ENCODE results near the gene PXK.
A peak's percentile ranks its signal among the peaks of the same experiment; 100 is the strongest.

The PXK gene

DNA sequence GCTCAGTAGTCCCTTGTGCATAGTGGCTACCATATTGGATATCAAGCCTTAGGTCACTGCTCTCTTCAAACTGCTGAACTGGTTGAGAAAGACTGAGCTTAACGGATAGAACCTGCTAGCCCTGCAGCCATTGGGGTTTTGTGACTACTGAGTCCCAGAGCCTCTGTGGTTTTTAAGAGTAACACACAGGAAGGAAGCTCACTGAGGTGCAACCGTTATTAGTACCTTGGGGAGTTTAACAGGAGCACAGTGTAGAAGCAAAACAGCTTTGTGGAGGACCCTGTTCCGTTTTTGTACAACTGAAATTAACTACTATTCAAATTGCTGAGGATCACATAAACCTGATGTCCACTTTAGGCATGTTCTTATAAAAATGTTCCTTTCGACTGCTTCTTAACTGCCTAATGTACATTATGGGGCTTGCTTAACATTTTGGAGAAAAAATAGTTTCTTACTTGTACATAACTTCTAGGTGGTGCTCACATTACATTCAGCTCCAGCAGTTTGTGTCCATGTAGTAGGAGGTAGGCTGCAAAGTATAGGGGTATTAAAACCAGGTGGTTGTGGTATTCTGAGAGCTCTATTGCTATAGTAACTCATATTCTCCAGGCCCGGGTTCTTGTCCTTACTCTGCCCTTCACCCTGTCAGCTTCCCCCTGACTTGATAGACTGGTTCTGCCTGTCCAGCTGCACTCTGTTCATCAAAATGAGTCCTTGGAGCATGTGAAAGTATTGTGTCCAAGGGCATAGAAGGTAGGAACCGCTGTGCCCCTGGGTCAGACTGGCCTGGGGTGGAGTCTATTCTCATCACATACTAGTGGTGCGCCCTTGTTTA is 17.3 kb downstream of the PXK start:
- no peak for DNase-seq (ENCODE audit: low spot score)

DNA sequence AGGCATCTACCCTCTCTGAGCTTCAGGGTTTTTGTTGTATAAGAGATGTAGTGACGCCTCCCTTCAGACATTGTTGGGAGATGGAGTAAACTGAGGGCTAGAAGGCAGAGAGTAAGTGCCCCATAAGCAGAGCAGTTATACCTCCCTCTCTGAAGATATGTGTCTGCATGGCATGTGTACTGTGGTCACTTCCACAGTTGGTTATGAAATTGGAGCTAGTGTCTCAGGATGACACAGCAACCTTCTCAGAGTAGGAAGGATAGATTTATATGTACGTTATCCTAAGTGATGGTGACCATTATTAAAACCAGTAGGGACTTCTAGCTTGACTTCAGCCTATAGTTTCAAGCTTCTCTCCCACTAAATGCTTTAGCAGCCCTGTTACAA is 17.9 kb downstream of the PXK start:
- DNase-seq (ENCODE audit: low spot score), result no peak

DNA sequence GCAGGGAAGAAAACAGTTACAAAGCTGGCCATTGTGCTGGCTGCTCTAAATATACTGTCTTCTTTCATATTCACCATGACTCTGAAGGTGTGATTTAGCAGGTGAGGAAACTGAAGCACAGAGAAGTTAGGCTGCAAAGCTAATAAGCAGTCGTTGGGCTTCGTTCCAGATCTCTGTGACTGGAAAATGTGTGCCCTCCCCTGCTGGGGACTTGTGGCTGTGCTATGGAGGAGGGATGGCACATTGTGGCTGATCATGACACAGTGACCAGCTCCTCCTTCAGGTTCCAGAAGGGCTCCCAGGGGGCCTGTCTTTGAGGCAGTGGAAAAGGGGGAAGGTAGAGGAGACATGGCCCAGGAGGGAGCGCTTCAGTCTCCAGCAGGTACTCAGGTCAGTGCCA is 19.2 kb downstream of the PXK start:
- DNase-seq (ENCODE audit: low spot score), result no peak

DNA sequence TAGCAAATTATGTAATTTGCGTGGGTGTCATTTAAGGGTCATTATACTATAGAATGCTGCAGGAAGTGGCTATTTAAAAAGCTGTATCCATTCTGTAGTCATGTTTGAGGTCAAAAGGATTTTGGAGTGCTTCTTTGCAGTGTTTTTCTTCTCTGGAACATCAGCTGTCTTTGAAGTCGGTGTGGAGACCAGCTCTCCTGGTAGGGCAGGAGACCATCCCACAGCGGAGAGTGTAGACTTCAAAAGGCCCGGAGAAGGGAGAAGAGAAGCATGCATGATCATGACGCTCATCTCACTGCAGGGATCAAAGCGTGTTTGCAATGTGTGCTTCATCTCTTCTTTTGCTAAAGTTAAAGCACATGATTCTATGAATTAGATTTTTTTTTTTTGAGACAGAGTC is 19.9 kb downstream of the PXK start:
- no peak for DNase-seq (ENCODE audit: low spot score)

DNA sequence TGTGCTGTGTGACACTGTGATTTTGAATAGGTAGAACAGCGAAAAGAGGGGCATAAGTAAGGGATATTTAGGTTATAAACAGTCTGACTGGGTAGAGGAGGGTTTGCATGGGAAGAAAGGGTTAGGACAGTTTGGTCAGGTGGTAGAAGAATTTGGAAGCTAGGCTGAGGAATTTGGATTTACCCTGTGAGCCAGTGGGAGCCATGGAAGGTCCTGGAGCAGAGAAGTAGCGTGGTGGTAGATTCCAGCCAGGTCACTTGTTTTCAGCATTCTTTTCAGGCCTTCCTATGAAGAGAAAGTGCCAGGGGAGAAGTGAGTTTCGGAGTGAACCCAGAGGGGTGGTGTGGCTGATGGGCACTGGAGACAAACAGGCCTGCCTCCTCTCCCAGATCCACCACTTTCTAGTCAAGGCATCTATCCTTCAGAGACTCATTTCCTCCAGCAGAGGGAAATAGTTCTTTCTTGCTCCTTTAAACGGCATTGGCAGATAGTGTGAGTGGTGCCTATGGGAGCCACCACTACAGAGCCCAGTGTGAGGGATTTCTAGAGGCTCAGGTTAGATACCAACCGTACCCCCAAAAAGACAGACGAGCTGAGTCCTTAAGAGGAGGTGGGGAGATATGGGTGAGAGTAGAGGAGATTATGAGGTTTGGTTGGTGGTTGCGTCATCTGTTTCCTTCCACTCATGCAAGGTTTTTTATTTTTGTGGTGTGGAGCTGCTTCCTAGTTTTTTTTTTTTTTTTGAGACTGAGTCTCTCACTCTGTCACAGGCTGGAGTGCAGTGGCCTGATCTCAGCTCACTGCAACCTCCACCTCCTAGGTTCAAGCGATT is 21.2 kb downstream of the PXK start:
- no peak for DNase-seq (ENCODE audit: low spot score)

DNA sequence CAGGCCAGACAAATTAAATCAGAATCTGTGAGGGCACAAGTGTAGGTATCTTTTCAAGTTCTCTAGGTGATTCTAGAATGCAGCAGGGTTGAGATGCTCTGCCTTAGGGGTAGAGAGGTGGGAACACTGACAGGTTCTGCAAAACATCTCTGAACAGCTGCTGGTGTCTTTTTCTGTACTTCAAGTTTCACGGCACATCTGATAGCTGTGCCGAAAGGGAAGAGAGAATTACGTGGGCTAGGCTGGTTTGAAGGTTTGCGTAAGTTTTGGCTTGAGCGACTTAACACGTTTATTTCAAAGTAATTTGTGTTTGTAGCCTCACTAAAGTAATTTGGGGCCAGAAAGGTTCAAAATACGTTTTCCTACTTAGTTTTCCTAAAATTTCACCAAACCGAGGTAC is 22.5 kb downstream of the PXK start:
- DNase-seq (ENCODE audit: low spot score), result no peak

DNA sequence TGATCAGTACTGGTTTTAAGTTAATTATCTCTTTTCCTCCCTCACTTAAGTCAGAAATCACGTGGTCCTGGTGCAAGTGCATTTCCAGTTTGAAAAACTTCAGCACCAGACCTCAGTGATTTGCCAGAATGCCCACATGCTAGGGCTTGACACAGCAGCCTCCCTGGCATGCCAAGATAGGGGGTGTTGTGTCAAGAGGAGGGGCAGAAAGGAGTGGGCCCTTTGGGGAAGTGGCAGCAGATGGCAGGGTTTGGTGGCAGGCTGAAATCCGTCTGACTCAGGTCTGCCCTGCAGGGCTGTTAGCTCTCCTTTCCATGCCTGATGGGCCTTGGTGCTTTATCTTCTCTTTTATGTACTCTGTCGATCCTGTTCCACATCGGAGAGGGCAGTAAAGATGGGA is 23.4 kb downstream of the PXK start:
- no peak for DNase-seq (ENCODE audit: low spot score)

DNA sequence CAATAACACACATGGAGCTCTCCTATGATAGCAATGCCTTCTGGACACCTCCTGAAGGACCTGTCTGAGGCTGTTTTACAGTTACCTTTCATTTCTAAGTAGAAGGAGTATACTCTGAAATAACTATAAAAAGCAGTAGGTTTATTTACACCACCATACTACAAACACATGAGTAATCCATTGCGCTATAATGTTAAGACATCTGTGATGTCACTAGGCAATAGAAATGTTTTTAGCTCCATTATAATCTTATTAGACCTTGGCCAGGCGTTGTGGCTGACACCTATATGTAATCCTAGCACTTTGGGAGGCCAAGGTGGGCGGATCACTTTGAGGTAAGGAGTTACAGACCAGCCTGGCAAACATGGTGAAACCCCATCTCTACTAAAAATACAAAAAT is 24.7 kb downstream of the PXK start:
- DNase-seq (ENCODE audit: low spot score), result no peak

DNA sequence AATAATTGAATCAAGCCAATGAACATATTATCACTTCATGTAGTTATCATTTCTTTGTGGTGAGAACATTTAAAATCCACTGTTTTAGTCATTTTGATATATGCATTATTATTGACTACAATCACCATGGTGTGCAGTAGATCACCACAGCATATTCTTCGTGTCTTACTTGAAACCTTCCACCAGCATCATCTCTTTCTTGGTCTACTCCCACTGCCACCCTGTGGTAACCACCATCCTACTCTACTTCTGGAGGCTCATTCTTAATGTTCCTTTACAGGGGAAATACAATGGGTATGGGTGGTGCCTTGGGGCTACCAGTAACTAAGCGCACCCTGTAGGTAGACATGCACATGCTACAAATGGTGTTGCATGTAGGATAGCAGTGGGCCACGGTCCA is 25.4 kb downstream of the PXK start:
- DNase-seq (ENCODE audit: low spot score), result no peak

DNA sequence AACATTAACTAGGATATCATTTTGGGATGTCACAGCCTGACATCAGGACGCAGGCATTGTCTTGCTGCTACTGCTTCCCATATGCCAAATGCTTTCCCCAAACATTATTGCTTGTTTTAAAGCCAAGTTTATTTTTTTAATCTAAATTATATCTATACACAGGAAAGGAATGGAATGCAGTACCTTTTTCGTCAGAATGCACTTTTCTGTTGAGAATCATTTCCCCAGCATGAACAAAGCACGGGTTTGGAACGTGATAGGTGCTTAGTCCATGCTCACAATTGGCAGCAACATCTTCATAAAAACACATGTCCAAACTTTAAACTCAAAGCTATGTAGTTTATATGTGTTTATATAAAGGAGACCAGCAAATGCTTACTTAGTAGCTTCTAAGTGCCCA is 26.1 kb downstream of the PXK start:
- DNase-seq (ENCODE audit: low spot score), result no peak

DNA sequence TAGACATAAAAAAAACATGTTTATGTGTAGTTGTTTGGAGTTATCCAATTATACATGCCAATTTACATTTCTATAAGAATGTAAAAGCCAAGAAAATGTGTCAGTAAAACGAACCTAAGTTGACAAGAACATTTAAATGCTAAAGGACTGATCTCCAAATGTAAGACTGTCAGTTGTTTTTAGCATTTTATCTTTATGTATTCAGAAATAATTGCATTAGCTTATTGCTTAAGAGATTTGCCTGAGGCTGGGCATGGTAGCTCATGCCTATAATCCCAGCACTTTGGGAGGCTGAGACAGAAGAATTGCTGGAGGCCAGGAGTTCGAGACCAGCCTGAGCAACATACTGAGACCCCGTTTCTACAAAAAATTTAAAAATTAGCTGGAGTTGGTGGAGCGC is 26.9 kb downstream of the PXK start:
- DNase-seq (ENCODE audit: low spot score), result no peak

DNA sequence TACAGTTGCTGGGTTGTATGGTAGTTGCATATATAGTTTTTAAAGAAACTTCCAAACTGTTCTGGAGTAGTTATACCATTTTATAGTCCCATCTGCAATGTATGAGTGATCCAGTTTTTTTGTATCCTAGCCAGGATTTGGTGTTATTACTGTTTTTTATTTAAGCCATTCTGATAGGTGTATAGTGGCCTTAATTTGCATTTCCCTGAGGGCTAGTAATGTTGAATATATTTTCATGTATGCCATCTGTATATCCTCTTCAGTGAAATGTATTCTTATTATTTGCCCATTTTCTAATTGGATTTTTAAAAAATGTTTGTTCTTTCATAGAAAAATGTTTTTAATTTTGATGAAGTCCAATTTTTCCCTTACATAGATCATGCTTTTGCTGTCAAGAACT is 29.2 kb downstream of the PXK start:
- DNase-seq (ENCODE audit: low spot score), result no peak

DNA sequence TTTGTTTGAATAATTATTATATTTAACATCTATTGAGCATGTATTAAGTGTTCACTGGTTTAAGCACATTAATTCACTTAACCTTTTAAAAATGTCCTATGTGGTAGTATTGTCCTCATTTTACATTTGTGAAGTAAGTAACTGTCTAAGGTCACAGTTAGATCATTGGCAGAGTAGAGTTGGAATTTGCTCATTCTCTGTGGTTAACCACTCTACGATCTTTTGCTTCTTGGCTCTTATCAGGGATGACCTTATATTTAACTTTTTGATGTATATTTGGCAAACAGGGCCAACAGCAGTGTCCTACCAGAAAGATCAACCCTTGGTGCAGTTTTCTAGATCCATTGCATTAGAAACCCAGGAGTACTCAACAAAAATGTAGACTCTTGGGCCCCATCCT is 34.0 kb downstream of the PXK start:
- no peak for DNase-seq (ENCODE audit: low spot score)

DNA sequence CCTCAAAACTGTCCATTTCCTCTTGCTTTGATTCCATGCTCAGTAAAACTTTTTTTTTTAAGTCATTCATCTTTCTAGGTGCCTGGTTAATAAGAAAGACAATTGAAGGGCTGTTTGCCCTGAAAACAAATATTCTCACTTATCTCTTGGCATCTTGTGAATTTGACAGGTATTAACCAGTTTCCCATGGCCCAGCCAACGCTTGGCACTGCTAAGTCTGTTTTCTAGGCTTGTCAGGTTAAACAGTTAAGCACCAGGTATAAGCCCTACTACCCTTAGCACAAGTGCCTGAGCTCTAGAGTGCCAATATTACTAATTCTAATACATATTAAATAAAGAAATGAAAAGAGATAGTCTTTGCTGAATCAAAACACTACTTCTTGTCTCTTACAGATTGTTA is 36.3 kb downstream of the PXK start:
- no peak for DNase-seq (ENCODE audit: low spot score)

DNA sequence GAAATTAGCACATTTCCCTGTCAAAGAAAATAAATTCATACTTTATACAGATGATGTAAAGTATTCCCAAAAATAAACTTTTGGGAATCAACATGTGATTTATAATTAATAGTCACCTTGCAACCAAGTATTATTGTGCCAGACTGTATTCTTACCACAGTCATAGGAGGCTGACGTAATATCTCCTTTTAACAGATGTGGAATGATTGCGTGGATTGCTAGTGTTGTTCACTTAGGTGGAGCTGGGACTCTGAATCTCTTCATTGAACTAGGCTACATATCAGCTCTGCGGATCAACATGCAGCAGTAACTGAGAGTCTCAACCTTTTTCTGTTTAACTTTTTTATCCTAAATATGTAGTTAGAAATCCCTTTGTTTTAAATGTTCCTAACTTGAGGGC is 37.2 kb downstream of the PXK start:
- DNase-seq (ENCODE audit: low spot score), result no peak

DNA sequence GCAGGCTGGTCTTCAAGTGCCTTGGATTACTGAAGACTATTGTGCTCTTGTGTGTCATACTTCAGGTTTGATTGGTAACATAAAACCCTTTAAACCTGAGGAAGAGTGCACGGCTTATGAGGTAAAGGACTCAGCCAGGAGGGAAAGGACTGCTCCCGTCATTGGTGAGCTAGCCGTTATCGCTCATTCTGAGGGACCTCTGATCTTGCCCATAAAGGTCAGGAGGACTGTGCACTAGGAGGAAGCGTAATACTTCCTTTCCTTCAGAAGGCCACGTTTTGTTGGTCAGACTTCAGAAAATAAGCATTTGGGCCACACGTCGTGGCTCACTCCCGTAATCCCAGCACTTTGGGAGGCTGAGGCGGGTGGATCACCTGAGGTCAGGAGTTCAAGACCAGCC is 37.7 kb downstream of the PXK start:
- no peak for DNase-seq (ENCODE audit: low spot score)

DNA sequence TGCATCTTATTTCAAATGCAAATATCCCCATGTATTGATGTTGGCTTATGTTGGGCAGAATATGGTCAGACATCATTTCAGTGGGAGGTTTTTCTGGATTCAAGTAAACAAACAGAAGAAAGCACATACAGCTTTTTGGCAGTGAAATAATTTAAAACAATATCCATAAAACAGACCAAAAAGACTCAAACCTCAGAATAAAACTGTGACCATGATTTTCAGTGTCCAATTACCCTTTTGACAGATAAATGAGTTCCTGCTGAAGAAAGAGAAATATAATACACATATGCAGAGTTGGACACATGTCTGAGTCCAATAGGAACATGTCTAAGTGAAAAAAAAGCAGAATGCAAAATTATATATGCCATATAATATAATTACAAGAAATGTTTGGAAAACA is 39.1 kb downstream of the PXK start:
- DNase-seq (ENCODE audit: low spot score), result no peak

DNA sequence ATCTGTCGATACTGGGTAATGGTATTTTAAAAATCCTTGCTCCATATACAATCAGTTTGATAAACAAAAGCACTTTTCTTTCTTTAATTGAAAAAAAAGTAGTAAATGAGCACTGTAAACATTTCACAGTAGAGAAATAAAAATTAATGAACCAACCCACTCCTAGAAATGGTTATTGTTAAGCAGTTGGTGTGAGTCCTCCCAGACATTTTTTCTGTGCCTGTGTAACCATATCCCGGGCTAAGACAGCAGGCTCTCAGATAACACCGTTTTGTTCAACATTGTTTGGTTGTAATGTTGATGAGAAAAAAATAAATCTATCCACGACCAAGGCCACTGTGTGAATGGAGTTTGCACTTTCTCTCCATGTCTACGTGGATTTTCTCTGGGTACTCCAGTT is 42.6 kb downstream of the PXK start:
- DNase-seq (ENCODE audit: low spot score), result no peak

DNA sequence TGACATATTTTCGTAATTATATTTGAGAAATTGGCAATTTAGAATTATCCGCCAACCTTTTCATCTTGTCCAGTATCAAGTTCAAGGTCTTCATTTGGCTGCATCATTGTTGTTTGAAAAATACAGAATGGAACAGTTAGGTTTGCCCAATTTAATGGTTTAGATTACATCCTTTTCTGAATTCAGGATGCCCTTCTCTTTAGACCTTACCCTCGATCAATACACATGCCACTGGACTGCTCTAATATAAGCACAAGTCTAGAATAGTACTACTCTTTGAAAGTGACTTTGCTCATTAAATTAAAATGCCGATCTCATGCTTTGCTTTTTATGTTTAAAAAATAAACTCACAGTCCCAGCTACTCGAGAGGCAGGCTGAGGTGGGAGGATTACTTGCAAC is 44.5 kb downstream of the PXK start:
- DNase-seq (ENCODE audit: low spot score), result no peak

DNA sequence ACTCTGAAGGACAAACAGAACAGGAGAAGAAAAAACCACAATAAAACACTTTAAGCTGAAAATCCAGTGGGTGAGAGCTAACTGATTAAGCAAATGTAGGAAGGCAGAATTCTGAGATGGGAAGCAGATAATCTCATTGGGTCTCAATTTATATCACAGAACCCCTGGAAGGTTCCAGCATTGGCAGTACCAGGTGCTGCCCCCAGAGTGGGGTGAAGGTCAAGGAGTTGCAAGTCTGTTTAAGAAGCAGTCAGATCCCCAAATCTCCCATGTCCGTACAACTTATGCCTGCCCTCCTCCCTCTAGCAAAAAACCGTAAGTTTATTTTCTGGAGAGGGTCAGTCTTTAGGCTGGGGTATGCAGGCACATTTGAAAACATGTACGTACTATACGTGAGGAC is 45.1 kb downstream of the PXK start:
- no peak for DNase-seq (ENCODE audit: low spot score)

DNA sequence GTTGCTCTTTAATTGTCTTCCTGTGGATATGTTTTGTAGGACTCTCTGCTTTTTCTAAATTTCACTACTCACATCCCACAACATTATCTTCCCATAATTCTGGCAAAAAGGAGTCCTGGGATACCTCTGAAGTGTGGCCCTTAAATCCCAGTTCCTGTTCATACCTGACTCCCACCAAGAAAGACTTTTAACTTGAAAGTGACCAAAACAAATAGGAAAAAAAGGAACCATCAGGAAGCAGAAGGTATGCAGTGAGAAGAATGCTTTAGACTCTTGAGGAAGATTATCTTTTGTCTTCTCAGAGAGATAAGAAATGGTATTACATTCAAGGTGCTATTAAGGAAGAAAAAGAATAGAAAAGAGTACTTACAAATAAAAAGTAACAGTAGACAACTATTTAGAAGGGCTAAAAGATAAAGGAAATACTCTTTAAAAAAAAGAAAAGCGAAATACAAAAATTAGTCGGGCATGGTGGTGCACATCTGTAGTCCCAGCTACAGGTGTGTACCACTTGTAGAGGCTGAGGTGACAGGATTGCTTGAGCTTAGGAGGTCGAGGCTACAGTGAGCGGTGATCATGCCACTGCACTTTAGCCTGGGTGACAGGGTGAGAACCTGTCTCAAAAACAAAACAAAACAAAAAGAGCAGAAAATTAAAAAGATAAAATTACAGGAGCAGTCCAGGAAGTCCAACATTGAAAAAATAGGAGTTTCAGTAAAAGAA is 46.8 kb downstream of the PXK start:
- DNase-seq (ENCODE audit: low spot score), result no peak

DNA sequence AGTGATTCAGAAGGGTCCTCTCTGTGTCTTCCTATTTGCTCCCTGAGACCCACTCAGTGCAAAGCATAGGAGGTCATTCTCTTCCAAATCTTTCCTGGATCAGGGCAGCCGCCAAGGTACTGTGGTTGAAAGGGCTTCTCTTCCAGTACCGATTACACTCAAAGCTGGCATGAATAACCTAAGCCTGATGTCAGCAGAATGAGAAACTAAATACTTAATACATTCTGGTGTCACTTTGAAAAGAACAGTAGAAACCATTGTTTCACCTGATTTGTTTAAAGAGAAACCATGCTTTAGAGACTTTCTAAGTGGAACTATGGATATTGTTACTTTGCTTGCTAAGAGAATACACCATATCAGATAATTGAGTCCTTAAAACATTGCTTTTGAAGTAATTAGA is 50.8 kb downstream of the PXK start:
- DNase-seq (ENCODE audit: low spot score), result no peak

DNA sequence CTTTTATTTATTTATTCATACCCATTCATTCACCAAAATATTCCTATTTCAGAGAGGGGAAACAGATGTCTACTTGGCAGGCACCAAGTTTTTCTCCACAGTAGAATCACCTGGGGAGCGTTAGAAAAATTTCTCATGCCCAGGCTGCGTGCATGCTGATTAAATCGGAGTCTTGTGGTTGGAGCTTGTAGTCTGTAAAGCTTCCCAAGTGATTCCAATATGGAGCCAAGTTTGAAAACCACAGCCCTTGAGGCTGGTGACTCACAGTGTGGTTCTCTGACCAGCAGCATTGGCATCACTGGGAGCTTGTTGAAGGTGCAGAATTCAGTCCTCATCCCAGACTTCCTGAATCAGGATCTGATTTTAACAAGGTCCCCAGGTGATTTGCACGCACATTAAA is 51.2 kb downstream of the PXK start:
- peak; percentile 83 for DNase-seq (ENCODE audit: low spot score)
